ENCODE results near the gene TTC21B.

GRCh38 chr2:165969227-165969626 lies 15.7 kb upstream of the TTC21B start:
- TF ChIP-seq POLR2A (IDR thresholded peaks at IDR 0.05; ENCODE audit: control extremely low read depth in 1 of 2, low read depth in 2 of 2, low read length in 2 of 2) (no peak), SRF (IDR thresholded peaks at IDR 0.05; ENCODE audit: low read depth, low read length) (no peak), CTCF (IDR thresholded peaks at IDR 0.05; ENCODE audit: control extremely low read depth in 1 of 3, insufficient read depth in 1 of 3, low read depth in 1 of 3, low read length in 3 of 3) (no peak), POLR2AphosphoS5 (IDR thresholded peaks at IDR 0.05; ENCODE audit: low read depth, low read length) (no peak), JUND (IDR thresholded peaks at IDR 0.05; ENCODE audit: low read length) (no peak)
